ENCODE measurements around the gene GPC6. TPM values are rescaled to one million over a fixed set of nuclear protein-coding genes. Genes with fewer than 3 reads are reported as not detected.

The GPC6 gene
- total and polyA plus RNA-seq, 2 experiments from 2014 or later = 26.0 to 92.8 TPM

GRCh38 chr13:93339550-93339949 is 112.9 kb downstream of the GPC6 start:
- no peaks in the 10 kb centered on the region for H4K20me1 ChIP-seq (ENCODE audit: insufficient read depth, poor library complexity, severe bottlenecking)
- H3K27ac ChIP-seq = no peak overlapping the region
- TF ChIP-seq, protein P1, sequence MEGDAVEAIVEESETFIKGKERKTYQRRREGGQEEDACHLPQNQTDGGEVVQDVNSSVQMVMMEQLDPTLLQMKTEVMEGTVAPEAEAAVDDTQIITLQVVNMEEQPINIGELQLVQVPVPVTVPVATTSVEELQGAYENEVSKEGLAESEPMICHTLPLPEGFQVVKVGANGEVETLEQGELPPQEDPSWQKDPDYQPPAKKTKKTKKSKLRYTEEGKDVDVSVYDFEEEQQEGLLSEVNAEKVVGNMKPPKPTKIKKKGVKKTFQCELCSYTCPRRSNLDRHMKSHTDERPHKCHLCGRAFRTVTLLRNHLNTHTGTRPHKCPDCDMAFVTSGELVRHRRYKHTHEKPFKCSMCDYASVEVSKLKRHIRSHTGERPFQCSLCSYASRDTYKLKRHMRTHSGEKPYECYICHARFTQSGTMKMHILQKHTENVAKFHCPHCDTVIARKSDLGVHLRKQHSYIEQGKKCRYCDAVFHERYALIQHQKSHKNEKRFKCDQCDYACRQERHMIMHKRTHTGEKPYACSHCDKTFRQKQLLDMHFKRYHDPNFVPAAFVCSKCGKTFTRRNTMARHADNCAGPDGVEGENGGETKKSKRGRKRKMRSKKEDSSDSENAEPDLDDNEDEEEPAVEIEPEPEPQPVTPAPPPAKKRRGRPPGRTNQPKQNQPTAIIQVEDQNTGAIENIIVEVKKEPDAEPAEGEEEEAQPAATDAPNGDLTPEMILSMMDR (IDR thresholded peaks at IDR 0.05; ENCODE audit: poor library complexity) = no peak
- TF ChIP-seq EZH2 (IDR thresholded peaks at IDR 0.05; ENCODE audit: borderline replicate concordance) (no peak), EZH2phosphoT487 (IDR thresholded peaks at IDR 0.05; ENCODE audit: low read depth, severe bottlenecking, unreplicated experiment) (no peak)
- DNase-seq (ENCODE audit: low spot score) = no peak
- peaks cover 98% of the 10 kb centered on the region for H3K79me2 ChIP-seq
- H3K4me1 ChIP-seq (ENCODE audit: insufficient read depth) = no peaks in the 10 kb centered on the region
- no peak overlapping the region for H3K4me3 ChIP-seq
- H3K9me3 ChIP-seq (ENCODE audit: low read depth) = no peaks in the 10 kb centered on the region
- no peak overlapping the region for H3K4me2 ChIP-seq
- H3K27me3 ChIP-seq = no peaks in the 10 kb centered on the region
- H2AFZ ChIP-seq = no peak overlapping the region
- no peaks in the 10 kb centered on the region for H3K9me2 ChIP-seq (replicated peaks; ENCODE audit: insufficient read depth)
- no peaks in the 10 kb centered on the region for H3K36me3 ChIP-seq (replicated peaks; ENCODE audit: insufficient read depth, low read depth)
- 91% methylated on average over 4 of the region's 4 CpGs for WGBS (ENCODE audit: low lambda C conversion rate, missing lambda C conversion rate)

DNA sequence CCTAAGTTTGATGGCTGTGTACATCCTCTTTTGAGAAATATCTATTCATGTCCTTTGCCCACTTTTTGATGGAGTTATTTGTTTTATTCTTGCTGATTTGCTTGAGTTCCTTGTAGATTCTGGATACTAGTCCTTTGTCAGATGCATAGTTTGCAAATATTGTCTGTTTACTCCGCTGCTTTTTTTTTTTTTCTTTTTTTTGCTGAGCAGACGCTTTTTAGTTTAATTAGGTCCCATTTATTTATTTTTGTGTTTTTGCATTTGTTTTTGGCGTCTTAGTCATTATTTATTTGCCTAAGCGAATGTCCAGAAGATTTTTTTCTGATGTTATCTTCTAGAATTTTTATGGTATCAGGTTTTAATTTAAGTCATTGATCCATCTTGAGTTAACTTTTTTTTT is 114.9 kb downstream of the GPC6 start:
- Histone ChIP-seq H3K9me3 (ENCODE audit: low read depth) (no peaks in the 10 kb centered on the region), H3K79me2 (peaks cover 85% of the 10 kb centered on the region), H3K27ac (no peak overlapping the region), H4K20me1 (ENCODE audit: insufficient read depth, poor library complexity, severe bottlenecking) (no peaks in the 10 kb centered on the region), H3K36me3 (replicated peaks; ENCODE audit: insufficient read depth, low read depth) (no peaks in the 10 kb centered on the region), H3K27me3 (no peaks in the 10 kb centered on the region), H3K4me2 (no peak overlapping the region), H3K4me1 (ENCODE audit: insufficient read depth) (peaks cover 9% of the 10 kb centered on the region), H2AFZ (no peak overlapping the region), H3K4me3 (no peak overlapping the region), H3K9me2 (replicated peaks; ENCODE audit: insufficient read depth) (no peaks in the 10 kb centered on the region)
- TF ChIP-seq EZH2 (IDR thresholded peaks at IDR 0.05; ENCODE audit: borderline replicate concordance) = no peak
- TF ChIP-seq EZH2phosphoT487 (IDR thresholded peaks at IDR 0.05; ENCODE audit: low read depth, severe bottlenecking, unreplicated experiment) = no peak
- TF ChIP-seq, protein P1 (IDR thresholded peaks at IDR 0.05; ENCODE audit: poor library complexity) = no peak
- 96% methylated on average over 4 of the region's 4 CpGs for WGBS (ENCODE audit: low lambda C conversion rate, missing lambda C conversion rate)
- DNase-seq (ENCODE audit: low spot score) = no peak

DNA sequence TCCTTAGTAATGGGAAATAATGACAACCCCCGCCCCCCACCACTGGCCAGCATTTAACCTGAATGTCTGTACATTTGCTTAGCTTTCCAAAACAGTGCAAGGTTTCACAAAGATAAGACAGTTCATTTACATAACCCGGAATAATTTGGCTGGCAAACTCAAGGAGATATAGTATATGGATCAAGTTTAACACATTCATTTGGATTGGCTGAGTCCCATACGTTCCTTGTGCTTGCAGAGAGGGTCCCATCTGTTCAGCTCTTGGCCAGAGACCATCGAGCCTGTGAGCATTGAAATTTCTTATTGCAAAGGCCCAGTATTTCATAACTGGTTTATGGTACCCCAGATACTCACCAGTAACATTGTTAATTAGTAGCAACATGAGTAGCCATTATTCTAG is 116.5 kb downstream of the GPC6 start:
- H3K9me3 ChIP-seq (ENCODE audit: low read depth) = no peaks in the 10 kb centered on the region
- no peaks in the 10 kb centered on the region for H3K27me3 ChIP-seq
- no peaks in the 10 kb centered on the region for H3K9me2 ChIP-seq (replicated peaks; ENCODE audit: insufficient read depth)
- no peak for DNase-seq (ENCODE audit: low spot score)
- no peak overlapping the region for H3K4me3 ChIP-seq
- H2AFZ ChIP-seq = no peak overlapping the region
- WGBS (ENCODE audit: low lambda C conversion rate, missing lambda C conversion rate) = 92% methylated on average over 4 of the region's 4 CpGs
- peaks cover 83% of the 10 kb centered on the region for H3K79me2 ChIP-seq
- H3K27ac ChIP-seq = no peak overlapping the region
- H4K20me1 ChIP-seq (ENCODE audit: insufficient read depth, poor library complexity, severe bottlenecking) = no peaks in the 10 kb centered on the region
- H3K4me2 ChIP-seq = no peak overlapping the region
- TF ChIP-seq, protein P1 (IDR thresholded peaks at IDR 0.05; ENCODE audit: poor library complexity) = no peak
- TF ChIP-seq EZH2 (IDR thresholded peaks at IDR 0.05; ENCODE audit: borderline replicate concordance) = no peak
- TF ChIP-seq EZH2phosphoT487 (IDR thresholded peaks at IDR 0.05; ENCODE audit: low read depth, severe bottlenecking, unreplicated experiment) = no peak
- H3K36me3 ChIP-seq (replicated peaks; ENCODE audit: insufficient read depth, low read depth) = no peaks in the 10 kb centered on the region
- peaks cover 9% of the 10 kb centered on the region for H3K4me1 ChIP-seq (ENCODE audit: insufficient read depth)
